Liver (tissue), 9 donors: ENCODE measurements around the gene SLC44A1. TPM values are rescaled to one million over a fixed set of nuclear protein-coding genes. Genes with fewer than 3 reads are reported as not detected.

Experiments
- DNase-seq: peaks from one replicate; pipeline ENCODE4 v3.0.0-alpha.2; 2017; ENCODE audit warnings: low spot score
- H3K27ac ChIP-seq, 2 donors: one replicate each; pipeline ENCODE4 v1.7.0; 2013; ENCODE audit warnings: inconsistent platforms in 2 of 2, low read length in 2 of 2, control low read depth in 1 of 2, low read depth in 1 of 2, mild to moderate bottlenecking in 1 of 2
- H3K27me3 ChIP-seq, 4 donors: one replicate each; pipeline versions ENCODE4 v1.6.1 to v1.7.0; 2013; ENCODE audit warnings: low read length in 3 of 4, inconsistent platforms in 1 of 4, mild to moderate bottlenecking in 1 of 4, moderate library complexity in 1 of 4; ENCODE audit not compliant: control insufficient read depth in 4 of 4, insufficient read depth in 4 of 4
- H3K36me3 ChIP-seq, 4 donors: one replicate each; pipeline versions ENCODE4 v1.6.1 to v1.7.0; 2013; ENCODE audit warnings: low read length in 3 of 4, mild to moderate bottlenecking in 3 of 4, low read depth in 1 of 4, moderate library complexity in 1 of 4; ENCODE audit not compliant: control insufficient read depth in 4 of 4, insufficient read depth in 3 of 4
- H3K4me1 ChIP-seq, 4 donors: one replicate each; pipeline versions ENCODE4 v1.6.1 to v1.7.0; 2013; ENCODE audit warnings: low read length in 3 of 4, mild to moderate bottlenecking in 3 of 4, moderate library complexity in 1 of 4; ENCODE audit not compliant: control insufficient read depth in 4 of 4, insufficient read depth in 4 of 4
- H3K4me3 ChIP-seq, 3 donors: one replicate each; pipeline versions ENCODE4 v1.6.1 to v1.7.0; 2013; ENCODE audit warnings: low read length in 3 of 3, control low read depth in 1 of 3, low read depth in 1 of 3, mild to moderate bottlenecking in 1 of 3
- H3K9ac ChIP-seq, 2 donors: one replicate each; pipeline ENCODE4 v1.7.0; 2013; ENCODE audit warnings: low read length in 2 of 2, mild to moderate bottlenecking in 2 of 2, moderate library complexity in 2 of 2, control low read depth in 1 of 2, low read depth in 1 of 2
- H3K9me3 ChIP-seq, 4 donors: one replicate each; pipeline versions ENCODE4 v1.6.1 to v1.7.0; 2013; ENCODE audit warnings: low read length in 3 of 4; ENCODE audit not compliant: control insufficient read depth in 4 of 4
- ATF3 ChIP-seq: IDR thresholded peaks from 2 replicates; pipeline ENCODE4 v1.6.1; 2016; ENCODE audit warnings: antibody characterized with exemption
- EGR1 ChIP-seq, 2 donors: IDR thresholded peaks; 2 replicates each; pipeline ENCODE4 v1.6.1; 2016 to 2018; ENCODE audit warnings: antibody characterized with exemption in 2 of 2, low read depth in 2 of 2
- FOXA1 ChIP-seq: IDR thresholded peaks from 2 replicates; pipeline ENCODE4 v1.6.1; 2016; ENCODE audit warnings: antibody characterized with exemption
- FOXA2 ChIP-seq: IDR thresholded peaks from 2 replicates; pipeline ENCODE4 v1.6.1; 2016; ENCODE audit warnings: antibody characterized with exemption
- GABPA ChIP-seq, 2 donors: IDR thresholded peaks in 1 of 2; conservative IDR thresholded peaks in 1 of 2; 2 replicates each; pipeline ENCODE4 v1.6.1; 2016; ENCODE audit warnings: antibody characterized with exemption in 2 of 2, mild to moderate bottlenecking in 1 of 2, moderate library complexity in 1 of 2
- HNF4A ChIP-seq, 2 donors: conservative IDR thresholded peaks; 2 replicates each; pipeline ENCODE4 v1.6.1; 2016; ENCODE audit warnings: antibody characterized with exemption in 2 of 2, mild to moderate bottlenecking in 2 of 2
- HNF4G ChIP-seq: IDR thresholded peaks from 2 replicates; pipeline ENCODE4 v1.6.1; 2016; ENCODE audit warnings: antibody characterized with exemption
- JUND ChIP-seq, 2 donors: IDR thresholded peaks; 2 replicates each; pipeline ENCODE4 v1.6.1; 2016; ENCODE audit warnings: antibody characterized with exemption in 2 of 2
- MAX ChIP-seq: IDR thresholded peaks from 2 replicates; pipeline ENCODE4 v1.6.1; 2016; ENCODE audit warnings: antibody characterized with exemption
- NR2F2 ChIP-seq: IDR thresholded peaks from 2 replicates; pipeline ENCODE4 v1.6.1; 2016; ENCODE audit warnings: antibody characterized with exemption
- RAD21 ChIP-seq, 2 donors: IDR thresholded peaks; 2 replicates each; pipeline ENCODE4 v1.6.1; 2016; ENCODE audit warnings: antibody characterized with exemption in 2 of 2, mild to moderate bottlenecking in 2 of 2
- REST ChIP-seq: IDR thresholded peaks from 2 replicates; pipeline ENCODE4 v1.6.1; 2016; ENCODE audit warnings: antibody characterized with exemption, mild to moderate bottlenecking
- RXRA ChIP-seq, 2 donors: IDR thresholded peaks; 2 replicates each; pipeline ENCODE4 v1.6.1; 2017 to 2018; ENCODE audit warnings: antibody characterized with exemption in 2 of 2, mild to moderate bottlenecking in 1 of 2
- SP1 ChIP-seq: IDR thresholded peaks from 2 replicates; pipeline ENCODE4 v1.6.1; 2018; ENCODE audit warnings: antibody characterized with exemption, mild to moderate bottlenecking
- TAF1 ChIP-seq: conservative IDR thresholded peaks from 2 replicates; pipeline ENCODE4 v1.6.1; 2016; ENCODE audit warnings: antibody characterized with exemption, mild to moderate bottlenecking
- YY1 ChIP-seq: IDR thresholded peaks from 2 replicates; pipeline ENCODE4 v1.6.1; 2016; ENCODE audit warnings: antibody characterized with exemption, mild to moderate bottlenecking
- ZBTB33 ChIP-seq: IDR thresholded peaks from 2 replicates; pipeline ENCODE4 v1.6.1; 2016; ENCODE audit warnings: antibody characterized with exemption
- WGBS: extraction: QIAGEN DNeasy Blood & Tissue Kit; methylation state at CpG from one replicate; pipeline ENCODE4 v1.1.7; 2013; 5-methylcytosine and 5-hydroxymethylcytosine counted together
- polyA plus RNA-seq, 2 donors: library from polyadenylated mRNA; stranded (reverse) in 1 of 2; unstranded in 1 of 2; fragments of 200-250 nt in 1 of 2; fragments of >200 nt in 1 of 2; fragmentation: Nextera tagmentation in 1 of 2; extraction: Ambion mirVana in 1 of 2; gene quantifications; one replicate each; pipeline versions ENCODE4 v1.2.1 to v1.2.3, GENCODE V29; 2013 to 2015
- total RNA-seq, 2 donors: library from RNA; depleted of rRNA; stranded (reverse); fragments of >200 nt; gene quantifications; one replicate each; pipeline ENCODE4 v1.2.3, GENCODE V29; 2014
- TF ChIP-seq, protein P1 (sequence below): fragments of 150-350 bp; IDR thresholded peaks from 2 replicates; pipeline ENCODE4 v1.5.1; 2017; ENCODE audit warnings: improper control_type of control experiment, low read depth, low read length; ENCODE audit not compliant: missing input control
- donor health status: healthy.
- donor health status: healthy.
- donor health status: healthy.
- donor health status: healthy.
- donor health status: healthy.

The SLC44A1 gene
- total and polyA plus RNA-seq, 4 donors, result 18.1 to 73.1 (median 53.1) TPM

GRCh38 chr9:105206496-105206820 is 38.0 kb upstream of the SLC44A1 start:
- Histone ChIP-seq H3K9me3 (no peaks in the 10 kb centered on the region), H3K4me3 (no peak overlapping the region), H3K27ac (peak overlapping the region; percentile 88 to 95), H3K27me3 (no peaks in the 10 kb centered on the region), H3K9ac (no peak overlapping the region), H3K36me3 (no peaks in the 10 kb centered on the region), H3K4me1 (peaks cover 7 to 23% (median 16%) of the 10 kb centered on the region in 4 donors)
- 69% methylated on average over 2 of the region's 2 CpGs for WGBS
- DNase-seq, result no peak
- TF ChIP-seq FOXA2 (no peak), ATF3 (no peak), SP1 (no peak), GABPA (IDR thresholded peaks at IDR 0.05 in 1 of 2, conservative IDR thresholded peaks at IDR 0.05 in 1 of 2) (no peak), EGR1 (IDR thresholded peaks at IDR 0.05; ENCODE audit: low read depth in 2 of 2) (no peak), JUND (IDR thresholded peaks at IDR 0.05) (no peak), TAF1 (no peak), RAD21 (IDR thresholded peaks at IDR 0.05) (no peak)

DNA sequence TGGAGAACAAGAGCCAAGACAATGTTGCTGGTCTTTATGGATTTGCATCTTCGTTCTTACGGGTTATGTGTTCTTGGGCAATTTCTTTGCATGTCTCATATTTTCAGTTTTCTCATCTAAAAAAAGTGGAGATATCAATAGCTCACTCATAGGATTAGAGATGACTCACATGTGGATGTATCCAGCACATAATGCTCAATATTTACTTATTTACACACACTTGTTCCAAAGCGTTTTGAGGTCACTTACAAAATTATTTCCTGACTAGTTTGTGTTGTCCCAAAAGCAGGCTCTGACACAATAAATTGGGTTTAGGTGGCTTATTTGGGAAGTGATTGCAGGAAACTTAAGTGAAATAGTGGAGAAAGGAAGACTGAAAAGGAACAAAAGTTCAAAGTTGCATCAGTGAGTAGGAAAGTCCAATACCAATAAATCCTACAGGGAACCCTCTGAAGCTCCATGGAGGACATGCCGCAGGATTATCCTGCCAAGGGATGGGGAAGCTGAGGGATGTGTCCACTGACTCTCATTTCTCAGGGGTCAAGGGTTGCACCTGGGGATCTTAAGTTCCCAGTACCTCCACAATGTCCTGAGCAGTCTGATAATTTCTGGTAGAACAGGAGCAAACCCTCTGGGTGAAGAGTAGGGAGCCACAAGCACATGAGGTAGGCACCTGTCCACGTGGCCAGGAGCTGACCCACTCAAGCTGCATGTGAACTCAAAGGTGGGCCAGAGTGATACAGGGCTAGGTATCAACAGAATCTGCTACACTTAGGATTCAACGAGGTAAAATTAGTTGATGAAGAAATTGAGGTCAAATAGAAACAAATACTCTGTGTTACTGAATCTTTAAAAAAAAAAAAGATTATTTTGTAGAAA is 37.4 kb upstream of the SLC44A1 start:
- peak overlapping the region; percentile 88 to 95 for H3K27ac ChIP-seq
- H3K27me3 ChIP-seq, result no peaks in the 10 kb centered on the region
- no peak overlapping the region for H3K4me3 ChIP-seq
- H3K36me3 ChIP-seq, result no peaks in the 10 kb centered on the region
- no peaks in the 10 kb centered on the region for H3K9me3 ChIP-seq
- 60% methylated on average over 6 of the region's 6 CpGs for WGBS
- no peak for DNase-seq
- H3K9ac ChIP-seq, result no peak overlapping the region
- H3K4me1 ChIP-seq, result peaks cover 7 to 23% (median 16%) of the 10 kb centered on the region in 4 donors
- TF ChIP-seq SP1, result peak; percentile 77
- TF ChIP-seq REST, result no peak
- TF ChIP-seq RAD21 (IDR thresholded peaks at IDR 0.05), result peak; percentile 27 to 49
- peak; percentile 85 for TF ChIP-seq ZBTB33
- TF ChIP-seq TAF1, result no peak
- TF ChIP-seq JUND (IDR thresholded peaks at IDR 0.05), result peak; percentile 84 to 89
- TF ChIP-seq HNF4A (conservative IDR thresholded peaks at IDR 0.05), result peak; percentile 89 to 92
- TF ChIP-seq MAX, result peak; percentile 84
- TF ChIP-seq NR2F2, result peak; percentile 69
- peak; percentile 64 for TF ChIP-seq HNF4G
- TF ChIP-seq ATF3, result no peak
- TF ChIP-seq, protein P1, sequence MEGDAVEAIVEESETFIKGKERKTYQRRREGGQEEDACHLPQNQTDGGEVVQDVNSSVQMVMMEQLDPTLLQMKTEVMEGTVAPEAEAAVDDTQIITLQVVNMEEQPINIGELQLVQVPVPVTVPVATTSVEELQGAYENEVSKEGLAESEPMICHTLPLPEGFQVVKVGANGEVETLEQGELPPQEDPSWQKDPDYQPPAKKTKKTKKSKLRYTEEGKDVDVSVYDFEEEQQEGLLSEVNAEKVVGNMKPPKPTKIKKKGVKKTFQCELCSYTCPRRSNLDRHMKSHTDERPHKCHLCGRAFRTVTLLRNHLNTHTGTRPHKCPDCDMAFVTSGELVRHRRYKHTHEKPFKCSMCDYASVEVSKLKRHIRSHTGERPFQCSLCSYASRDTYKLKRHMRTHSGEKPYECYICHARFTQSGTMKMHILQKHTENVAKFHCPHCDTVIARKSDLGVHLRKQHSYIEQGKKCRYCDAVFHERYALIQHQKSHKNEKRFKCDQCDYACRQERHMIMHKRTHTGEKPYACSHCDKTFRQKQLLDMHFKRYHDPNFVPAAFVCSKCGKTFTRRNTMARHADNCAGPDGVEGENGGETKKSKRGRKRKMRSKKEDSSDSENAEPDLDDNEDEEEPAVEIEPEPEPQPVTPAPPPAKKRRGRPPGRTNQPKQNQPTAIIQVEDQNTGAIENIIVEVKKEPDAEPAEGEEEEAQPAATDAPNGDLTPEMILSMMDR, result no peak
- TF ChIP-seq GABPA (IDR thresholded peaks at IDR 0.05 in 1 of 2, conservative IDR thresholded peaks at IDR 0.05 in 1 of 2), result no peak
- peak; percentile 78 to 94 for TF ChIP-seq RXRA (IDR thresholded peaks at IDR 0.05)
- TF ChIP-seq FOXA2, result peak; percentile 87
- TF ChIP-seq EGR1 (IDR thresholded peaks at IDR 0.05; ENCODE audit: low read depth in 2 of 2), result peak in 1 of 2 donors; percentile 76
- TF ChIP-seq YY1, result peak; percentile 63
- peak; percentile 85 for TF ChIP-seq FOXA1
